ENCODE measurements around the gene IFFO2. TPM values are rescaled to one million over a fixed set of nuclear protein-coding genes. Genes with fewer than 3 reads are reported as not detected.

The IFFO2 gene
- total and polyA plus RNA-seq, 8 donors: 13.9 to 38.4 (median 24.3) TPM

DNA sequence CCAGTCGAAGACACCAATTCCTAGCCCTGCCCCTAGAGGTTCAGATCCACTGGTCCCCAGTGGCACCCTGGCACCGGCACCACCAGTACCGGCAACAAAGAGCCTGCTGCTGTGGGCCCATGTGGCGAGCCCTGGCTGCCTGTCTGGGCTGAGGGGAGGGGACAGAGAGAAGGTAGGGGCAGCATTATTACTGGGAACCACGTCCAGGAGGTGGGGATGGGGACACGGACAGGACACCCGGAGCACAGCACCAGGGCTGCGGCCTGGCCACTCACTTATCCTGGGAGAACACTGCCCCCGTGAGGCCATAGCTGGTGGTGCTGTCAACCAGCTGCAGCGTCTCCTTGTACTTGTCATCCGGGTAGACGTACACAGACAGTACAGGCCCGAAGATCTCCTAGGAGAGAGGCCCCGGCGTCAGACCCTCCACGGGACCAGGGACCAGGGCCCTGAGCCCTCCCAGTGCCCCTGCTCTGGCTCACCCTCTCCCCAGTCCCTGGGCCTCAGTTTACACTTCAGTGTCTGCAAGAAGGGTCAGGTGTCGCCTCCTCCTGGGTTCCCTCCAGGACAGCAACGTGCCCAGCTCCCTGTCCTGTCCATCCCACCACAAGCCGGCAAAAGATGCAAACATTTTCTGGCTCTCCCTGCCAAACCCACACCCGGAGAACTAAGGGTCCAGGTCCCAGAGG, 81.2 kb downstream of the IFFO2 start:
- Histone ChIP-seq H3K36me3 (no peaks in the 10 kb centered on the region), H3K27ac (no peak overlapping the region), H3K9me3 (no peaks in the 10 kb centered on the region), H3K27me3 (no peaks in the 10 kb centered on the region), H3K4me1 (no peaks in the 10 kb centered on the region), H3K4me3 (no peak overlapping the region)
- FAIRE-seq (no peak), DNase-seq (peak; percentile 57 to 94 (median 86)), ATAC-seq (peak; percentile 74 to 91 (median 86))
- 30 to 33% methylated on average over 20 of the region's 20 CpGs for WGBS, 2 donors
- peak in 3 of 4 donors; percentile 80 to 94 (median 85) for TF ChIP-seq CTCF (IDR thresholded peaks at IDR 0.05)
- intact Hi-C loops (cut with DNase I): loop anchor here in 1 of 3 donors (5.0 kb wide), 1 partner anchor 278 kb away; no protein-coding TSS in a partner anchor

DNA sequence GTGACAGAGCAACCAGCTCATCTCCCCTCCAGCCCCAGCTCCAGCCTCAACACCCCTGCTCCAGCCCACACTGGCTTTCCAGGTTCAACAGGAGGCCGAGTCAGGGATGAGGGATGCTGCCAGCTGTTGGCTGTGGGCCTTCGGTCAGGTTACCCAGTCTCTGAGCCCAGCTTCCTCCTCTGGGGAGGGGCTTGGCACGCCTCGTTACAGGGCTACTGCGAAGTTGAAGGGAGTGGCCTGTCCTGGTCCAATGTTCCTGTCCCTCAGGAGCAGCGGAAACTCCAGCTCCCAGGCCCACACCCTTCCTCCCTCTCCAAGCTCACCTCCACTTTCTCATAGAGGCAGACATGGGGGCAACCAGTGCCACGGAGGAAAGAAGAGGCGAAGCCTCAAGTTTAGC, 81.9 kb downstream of the IFFO2 start:
- TF ChIP-seq CTCF (IDR thresholded peaks at IDR 0.05): no peak
- Histone ChIP-seq H3K27ac (no peak overlapping the region), H3K27me3 (no peaks in the 10 kb centered on the region), H3K9me3 (no peaks in the 10 kb centered on the region), H3K4me3 (no peak overlapping the region), H3K36me3 (no peaks in the 10 kb centered on the region), H3K4me1 (no peaks in the 10 kb centered on the region)
- FAIRE-seq: no peak
- DNase-seq: peak in 1 of 6 donors; percentile 46
- intact Hi-C loops (cut with DNase I): loop anchor here in 1 of 3 donors (5.0 kb wide), 1 partner anchor 277 kb away; no protein-coding TSS in a partner anchor
- WGBS, 2 donors: 70 to 73% methylated on average over 8 of the region's 8 CpGs
- peak in 1 of 4 donors; percentile 6 for ATAC-seq

GRCh38 chr1:18874036-18874435, 82.4 kb downstream of the IFFO2 start:
- Histone ChIP-seq H3K36me3 (no peaks in the 10 kb centered on the region), H3K27me3 (no peaks in the 10 kb centered on the region), H3K4me1 (no peaks in the 10 kb centered on the region), H3K9me3 (no peaks in the 10 kb centered on the region), H3K27ac (no peak overlapping the region), H3K4me3 (no peak overlapping the region)
- 79 to 84% methylated on average over 6 of the region's 6 CpGs for WGBS, 2 donors
- intact Hi-C loops (cut with DNase I): loop anchor here in 1 of 3 donors (5.0 kb wide), 1 partner anchor 277 kb away; no protein-coding TSS in a partner anchor
- ATAC-seq (no peak), DNase-seq (no peak), FAIRE-seq (no peak)
- TF ChIP-seq CTCF (IDR thresholded peaks at IDR 0.05): no peak

DNA sequence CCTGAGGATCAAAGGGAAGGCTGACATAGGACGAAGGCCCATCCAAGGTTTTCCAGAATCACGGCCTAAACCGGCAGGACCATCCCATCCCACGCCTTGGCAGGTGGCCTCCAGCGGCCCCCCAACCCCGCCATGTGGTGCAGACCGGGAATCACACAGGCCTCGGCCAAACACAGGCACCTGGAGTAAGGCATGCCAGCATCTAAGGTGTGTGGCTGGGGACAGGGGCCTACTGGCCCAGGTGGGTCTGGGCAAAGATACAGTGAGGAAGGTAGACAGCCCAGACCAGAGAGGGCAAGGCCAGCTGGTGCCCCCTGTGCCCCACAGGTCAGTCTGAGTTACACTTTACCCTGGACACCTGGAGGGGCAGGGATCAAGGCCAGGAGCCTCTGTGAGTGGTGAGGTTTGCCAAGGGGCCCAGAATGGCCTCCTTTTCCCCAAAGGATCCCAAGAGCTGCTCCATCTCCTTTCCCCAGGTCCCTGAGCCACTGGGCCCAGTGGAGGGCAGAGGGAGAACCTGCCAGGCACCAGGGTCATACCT, 84.3 kb downstream of the IFFO2 start:
- no peaks in the 10 kb centered on the region for H3K27me3 ChIP-seq
- no peaks in the 10 kb centered on the region for H3K4me1 ChIP-seq
- H3K9me3 ChIP-seq: no peaks in the 10 kb centered on the region
- ATAC-seq (no peak), FAIRE-seq (no peak), DNase-seq (peak in 1 of 6 donors; percentile 59)
- no peak overlapping the region for H3K27ac ChIP-seq
- intact Hi-C loops (cut with DNase I): loop anchor here in 1 of 3 donors (5.0 kb wide), 1 partner anchor 275 kb away; no protein-coding TSS in a partner anchor
- WGBS, 2 donors: 83 to 91% methylated on average over 8 of the region's 8 CpGs
- H3K36me3 ChIP-seq: no peaks in the 10 kb centered on the region
- no peak for TF ChIP-seq CTCF (IDR thresholded peaks at IDR 0.05)
- no peak overlapping the region for H3K4me3 ChIP-seq

All from pancreas (tissue), 10 donors.